DMS79 treated with DMSO at 0.1 percent for 48 hours (cell line): Measurements from ENCODE around the gene INAFM1.

Source experiments
- DNase-seq: peaks from one replicate; lab custom pipeline; 2025; lab: John Stamatoyannopoulos, UW

Gene INAFM1

DNA sequence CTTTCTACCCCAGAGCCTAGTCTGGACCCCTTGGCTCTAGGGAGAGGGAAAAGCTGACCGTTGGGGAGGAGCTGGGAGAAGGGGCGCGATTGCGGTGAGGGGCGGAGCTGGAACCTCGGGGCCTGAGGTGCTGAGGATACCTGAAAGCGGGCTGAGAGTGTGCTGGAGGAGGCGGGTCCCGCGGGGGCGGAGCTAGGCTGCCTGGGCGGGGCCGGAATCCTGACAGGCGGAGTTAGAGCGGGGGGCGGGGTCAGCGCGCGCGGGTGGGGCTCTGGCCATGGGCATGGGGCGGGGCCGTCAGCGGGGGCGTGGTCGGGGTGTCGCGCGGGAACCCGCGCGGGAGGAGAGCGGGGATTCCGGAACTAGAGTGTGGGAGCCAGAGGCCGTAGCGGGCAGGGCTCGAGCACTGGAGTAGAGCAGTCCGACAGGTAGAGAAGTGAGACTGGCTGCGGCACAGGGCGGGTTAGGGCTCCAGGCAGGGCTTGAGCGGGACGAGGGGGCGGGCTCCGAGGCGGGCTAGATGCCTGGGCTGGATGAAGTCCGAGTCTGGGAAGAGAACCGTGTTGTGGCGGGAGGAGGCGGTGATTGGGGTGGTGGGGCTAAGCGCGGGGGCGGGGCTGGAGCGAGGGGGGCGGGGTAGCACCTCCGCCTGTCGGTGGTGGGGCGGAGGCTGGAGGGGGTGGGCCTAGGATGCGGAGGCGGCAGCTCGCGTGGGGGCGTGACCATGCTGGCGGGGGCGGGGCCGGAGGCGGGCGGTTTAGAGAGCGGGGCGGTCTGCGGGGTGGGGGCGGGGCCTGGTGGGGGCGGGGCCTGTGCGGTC lies at the start of gene INAFM1:
Gene INAFM1, plus strand, starts transcription at position 815 of the 820 bp plus-strand sequence. CDS start 35 bp downstream, outside the sequence.
- DNase-seq: peak; percentile 87

DNA sequence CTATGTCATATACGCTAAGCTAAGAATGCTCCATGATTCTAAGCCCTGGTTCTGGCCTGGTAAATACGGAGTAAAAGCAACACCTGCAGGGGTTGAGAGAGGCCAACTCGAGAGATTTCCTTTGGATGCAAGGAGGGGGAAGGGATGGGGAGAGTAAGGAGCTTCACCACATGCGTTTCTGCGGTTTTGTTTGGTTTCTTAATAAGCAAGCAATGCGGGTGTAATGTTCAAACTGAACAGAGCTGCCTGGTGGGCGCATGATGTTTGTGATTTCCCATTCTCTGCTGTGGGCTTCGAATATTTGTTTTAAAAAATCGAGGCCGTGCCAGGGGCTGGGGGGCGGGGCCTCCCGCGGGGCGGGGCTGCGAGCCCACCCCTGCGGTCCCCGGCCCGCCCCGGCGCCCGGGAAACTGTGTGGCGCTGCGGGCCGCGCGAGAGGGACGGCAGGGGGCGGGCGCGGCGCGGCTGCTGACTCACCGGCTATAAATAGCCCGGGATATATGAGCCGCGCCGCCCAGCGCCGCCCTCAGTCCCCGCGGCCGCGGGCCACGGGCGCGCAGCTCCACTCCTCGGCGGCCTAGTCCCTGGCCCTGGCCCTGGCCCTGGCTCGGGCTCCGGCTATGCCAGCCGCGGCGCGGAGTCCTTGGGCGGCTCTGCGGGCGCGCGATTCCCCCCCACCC lies 48.8 kb upstream of the INAFM1 start:
- peak; percentile 79 for DNase-seq

DNA sequence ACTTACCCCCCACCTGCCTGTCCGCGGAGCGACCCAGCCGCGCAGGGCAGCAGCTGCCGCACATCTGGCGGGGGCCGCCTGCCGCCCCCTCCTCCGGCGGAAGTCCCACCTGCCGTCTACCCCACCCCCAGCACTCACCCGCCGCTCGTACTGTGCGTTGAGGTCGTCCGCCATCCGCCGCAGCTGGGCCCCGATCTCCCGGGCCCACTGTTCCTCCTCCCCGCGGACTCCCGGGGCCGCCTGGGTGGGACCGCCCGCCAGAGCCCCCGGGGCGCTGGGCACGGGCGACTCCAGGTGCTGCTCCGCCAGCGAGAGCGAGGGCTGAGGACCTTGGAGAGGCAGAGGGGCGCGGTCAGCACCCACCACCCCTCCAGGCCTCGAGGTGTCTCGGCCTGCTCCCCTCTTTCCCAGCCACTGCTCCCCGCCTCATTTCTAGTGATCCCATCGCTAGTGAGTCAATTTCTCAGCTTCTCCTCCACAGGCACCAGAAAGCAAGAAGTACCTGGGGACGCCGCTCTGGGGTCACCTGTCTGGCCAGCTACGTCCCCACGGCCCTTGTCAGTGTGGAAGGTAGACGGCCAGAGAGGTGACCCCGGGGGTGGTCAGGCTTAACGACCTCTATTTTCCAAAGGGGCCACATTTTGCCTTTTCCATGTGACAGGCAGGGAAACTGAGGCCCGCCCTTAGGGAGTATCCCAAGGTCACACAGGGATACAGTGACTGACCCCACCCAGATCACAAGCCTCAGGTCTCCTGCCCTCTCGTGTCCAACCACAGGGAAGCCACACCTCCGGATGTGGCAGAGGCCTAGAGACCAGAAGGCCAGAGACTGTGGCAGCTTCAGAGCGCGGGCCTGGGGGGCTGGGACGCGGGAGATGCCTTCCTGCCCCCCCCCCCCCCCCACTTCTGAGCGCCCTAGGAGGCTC lies 48.0 kb upstream of the INAFM1 start:
- peak; percentile 54 for DNase-seq

DNA sequence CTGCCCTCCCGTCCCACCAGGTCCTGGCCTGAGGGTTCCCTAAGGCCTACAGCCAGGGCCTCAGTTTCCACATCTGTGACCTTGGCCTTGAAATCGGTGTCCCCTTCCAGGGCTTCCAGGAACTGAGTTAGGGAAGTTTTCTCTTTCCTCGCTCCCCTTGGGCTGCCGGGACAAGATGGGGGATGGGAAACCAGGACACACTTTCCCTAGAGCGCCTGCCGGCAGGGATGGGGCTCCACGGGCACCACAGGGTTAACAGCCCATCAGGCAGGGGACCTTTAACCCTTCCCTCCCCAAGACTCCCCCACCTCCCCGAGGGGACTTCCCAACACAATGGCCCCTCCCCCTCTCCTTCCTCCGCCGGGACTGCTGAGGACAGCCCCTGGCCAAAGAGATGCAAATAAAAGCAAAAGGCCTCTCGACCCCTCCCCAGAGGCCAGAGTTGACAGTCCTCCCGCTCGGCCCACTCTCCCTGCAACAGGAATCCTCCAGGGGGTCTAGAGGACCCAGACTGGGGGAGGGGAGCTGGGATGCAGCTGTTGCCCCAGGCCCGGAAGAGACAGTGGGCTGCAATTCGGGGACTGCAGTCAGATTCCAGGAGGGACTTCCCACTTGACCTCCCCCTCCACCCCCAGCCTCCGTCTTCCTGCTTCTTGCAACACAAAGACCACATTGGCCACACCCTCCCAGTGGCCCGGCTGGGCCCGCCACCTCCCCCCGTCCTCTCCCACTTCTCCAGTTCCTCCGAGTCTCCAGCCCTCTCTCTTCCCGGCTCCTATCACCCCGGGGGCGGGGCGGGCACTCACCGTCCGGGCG lies 47.1 kb upstream of the INAFM1 start:
- peak; percentile 53 for DNase-seq

DNA sequence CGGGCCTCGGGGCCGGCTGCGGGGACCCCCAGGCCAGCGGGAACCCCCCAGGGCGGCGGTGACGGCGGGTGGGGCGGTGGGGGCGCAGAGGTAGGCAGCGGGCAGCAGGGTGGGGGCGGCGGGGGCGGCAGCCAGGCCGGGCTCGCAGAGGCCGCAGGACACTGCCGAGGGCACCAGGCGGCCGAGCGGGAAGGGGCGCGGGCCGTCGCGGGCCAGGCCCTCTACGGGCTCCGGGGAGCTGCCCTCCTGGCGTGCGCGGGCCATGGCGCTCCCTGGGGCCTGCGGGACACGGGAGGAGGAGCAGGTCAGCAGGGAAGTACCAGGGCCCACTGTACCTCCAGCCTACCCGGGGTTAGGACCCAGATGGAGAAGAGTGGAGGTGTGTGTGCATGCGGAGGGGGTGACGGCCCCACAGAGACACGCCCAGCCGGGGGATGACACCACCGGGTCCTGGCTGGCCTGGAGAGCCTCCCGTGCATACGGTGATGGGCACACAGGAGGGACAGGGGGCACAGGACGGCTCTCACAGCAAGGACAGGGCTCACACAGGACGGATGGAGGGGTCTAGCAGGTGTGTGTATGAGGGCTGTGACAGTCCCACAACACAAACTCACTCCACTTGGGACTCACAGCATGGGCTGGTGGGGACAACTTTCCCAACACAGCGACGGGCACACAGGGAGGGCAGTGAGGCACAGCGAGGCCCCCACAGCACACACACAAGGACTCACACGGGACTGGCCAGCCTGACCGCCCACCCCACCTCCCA lies 46.3 kb upstream of the INAFM1 start:
- DNase-seq: peak; percentile 11

DNA sequence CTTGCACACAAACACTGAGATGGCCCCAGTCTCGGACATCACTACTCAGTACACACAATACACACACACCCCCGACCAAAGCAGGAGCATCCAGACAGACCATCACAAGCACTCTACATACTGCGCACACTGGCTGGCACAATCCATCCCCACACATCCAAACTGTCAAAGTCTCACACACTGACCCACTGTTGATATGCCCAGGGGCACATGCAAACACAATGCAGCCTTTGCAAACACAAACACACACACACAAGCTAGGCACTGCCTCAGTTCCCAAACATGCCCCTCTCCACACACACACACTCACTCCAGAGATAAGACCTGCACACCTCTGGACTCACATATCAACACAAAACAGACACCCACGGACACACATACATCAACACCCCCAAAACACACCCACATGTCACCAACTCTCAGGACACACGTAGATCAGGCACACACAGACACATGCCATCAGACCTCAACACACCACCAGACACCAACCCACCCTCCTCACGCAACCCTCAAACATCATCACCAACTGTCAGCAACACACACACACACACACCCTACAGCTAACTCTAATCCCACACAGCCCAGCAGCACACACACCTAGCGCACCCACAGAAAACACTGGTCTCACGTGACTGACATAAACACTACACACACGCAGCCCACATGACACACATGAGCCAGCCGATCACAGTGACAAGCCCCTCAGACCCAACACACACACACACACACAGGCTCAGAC lies 45.6 kb upstream of the INAFM1 start:
- DNase-seq: no peak

DNA sequence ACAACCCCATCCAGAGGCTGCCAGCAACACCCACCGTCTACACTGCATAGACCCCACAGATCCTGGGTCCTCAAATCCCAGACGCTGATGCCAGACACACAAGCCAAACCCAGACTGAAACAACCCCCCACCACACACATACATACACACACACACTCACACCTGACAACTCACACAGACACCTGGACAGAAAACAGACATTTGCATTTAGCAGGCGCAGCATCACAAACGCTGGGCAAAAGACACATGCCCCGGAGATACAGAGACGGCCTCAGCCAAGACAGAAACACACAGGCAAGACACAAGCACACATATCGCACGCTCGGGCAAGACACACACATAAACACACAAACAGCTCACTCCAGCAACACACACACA lies 45.0 kb upstream of the INAFM1 start:
- peak; percentile 4 for DNase-seq

DNA sequence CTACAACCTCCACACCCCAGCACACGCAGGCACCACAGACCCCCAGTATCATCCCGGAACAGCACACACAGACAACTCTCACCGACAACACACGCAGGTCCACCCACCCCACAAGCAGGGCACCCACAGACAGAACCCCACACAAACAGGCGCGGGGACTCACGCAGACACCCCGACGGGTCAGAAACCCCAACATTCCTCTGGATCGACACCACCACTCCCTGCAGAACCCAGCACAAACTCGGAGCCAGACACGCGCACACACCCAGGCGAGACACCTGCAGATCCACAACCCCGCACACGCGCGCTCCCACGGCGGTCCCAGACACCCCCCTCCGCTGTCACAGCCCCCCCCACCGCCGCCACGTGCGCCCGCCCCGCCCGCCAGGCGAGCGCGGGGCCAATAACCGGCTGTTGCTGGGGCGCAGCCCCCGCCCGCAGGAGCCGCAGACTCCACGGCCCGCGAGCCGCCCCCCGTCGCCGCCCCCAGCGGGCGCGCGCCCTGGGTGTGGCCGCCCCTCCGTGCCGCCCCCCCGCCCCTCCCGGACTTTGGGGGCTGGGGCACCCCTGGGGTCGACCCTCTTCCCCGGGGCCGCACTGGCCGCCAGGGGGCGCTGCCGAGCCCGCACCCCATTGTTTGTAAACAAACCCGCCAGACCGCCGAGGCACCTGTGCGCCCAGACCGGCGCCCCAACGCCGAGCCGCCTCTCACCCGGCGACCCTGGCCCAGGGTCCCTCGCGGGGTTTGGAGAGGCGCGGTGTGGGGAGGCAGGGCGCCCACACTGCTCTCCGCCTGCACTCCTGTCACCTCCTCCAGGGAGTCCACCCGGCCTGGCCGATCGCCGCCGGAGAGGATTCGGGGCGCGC lies 44.4 kb upstream of the INAFM1 start:
- no peak for DNase-seq

DNA sequence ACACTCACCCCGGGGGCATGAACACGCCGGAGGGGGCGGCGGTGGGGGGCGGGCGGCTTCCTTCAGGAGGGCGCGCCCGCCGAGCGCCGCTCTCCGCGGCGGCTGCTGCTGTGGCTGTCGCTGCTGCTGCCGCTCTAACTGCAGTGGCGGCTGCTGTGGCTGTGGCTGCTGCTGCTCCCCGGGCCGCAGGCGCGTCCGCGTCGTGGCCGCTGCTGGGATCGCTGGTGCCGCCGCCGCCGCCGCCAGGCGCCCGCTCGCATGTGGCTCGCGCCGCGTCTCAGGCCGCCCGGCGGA lies 43.8 kb upstream of the INAFM1 start, which contains the start of gene BBC3:
Gene BBC3, minus strand, starts transcription at position 279 of the 294 bp plus-strand sequence. CDS start 2,768 bp downstream, outside the sequence.
- no peak for DNase-seq

DNA sequence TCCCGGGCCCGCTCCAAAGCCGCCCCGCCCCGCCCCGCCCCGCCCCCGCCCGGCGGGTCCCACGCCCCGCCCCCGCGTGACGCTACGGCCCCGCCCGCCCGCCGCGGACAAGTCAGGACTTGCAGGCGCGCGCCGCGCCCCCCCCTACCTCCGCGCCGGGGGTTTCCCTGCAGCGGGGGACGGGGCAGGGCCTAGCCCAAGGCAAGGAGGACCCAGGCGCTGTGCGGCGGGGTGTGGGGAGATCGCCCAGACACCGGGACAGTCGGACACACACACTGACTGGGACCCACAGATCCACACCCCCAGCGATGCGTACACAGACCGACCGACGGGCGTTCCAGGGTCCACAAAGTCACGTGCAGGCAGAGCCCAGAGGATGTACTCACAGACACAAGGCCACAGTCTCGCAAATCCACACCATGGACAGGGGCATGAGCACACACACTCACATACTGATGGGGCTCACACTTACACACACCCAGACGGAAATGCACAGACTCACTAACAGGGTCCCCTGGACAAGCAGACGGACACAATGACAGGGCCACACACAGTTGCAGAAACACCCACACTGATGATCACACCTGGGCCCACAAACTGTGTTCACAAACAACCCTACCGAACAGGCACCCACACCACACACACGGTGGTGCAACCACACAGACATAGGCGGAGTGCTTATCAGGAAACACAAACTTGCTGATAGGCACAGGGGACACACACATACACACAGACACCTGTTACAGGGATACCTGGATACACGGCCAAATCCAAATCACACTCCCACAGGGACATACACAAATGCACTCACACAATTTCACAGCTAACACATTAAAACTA lies 43.2 kb upstream of the INAFM1 start:
- DNase-seq: peak; percentile 22

DNA sequence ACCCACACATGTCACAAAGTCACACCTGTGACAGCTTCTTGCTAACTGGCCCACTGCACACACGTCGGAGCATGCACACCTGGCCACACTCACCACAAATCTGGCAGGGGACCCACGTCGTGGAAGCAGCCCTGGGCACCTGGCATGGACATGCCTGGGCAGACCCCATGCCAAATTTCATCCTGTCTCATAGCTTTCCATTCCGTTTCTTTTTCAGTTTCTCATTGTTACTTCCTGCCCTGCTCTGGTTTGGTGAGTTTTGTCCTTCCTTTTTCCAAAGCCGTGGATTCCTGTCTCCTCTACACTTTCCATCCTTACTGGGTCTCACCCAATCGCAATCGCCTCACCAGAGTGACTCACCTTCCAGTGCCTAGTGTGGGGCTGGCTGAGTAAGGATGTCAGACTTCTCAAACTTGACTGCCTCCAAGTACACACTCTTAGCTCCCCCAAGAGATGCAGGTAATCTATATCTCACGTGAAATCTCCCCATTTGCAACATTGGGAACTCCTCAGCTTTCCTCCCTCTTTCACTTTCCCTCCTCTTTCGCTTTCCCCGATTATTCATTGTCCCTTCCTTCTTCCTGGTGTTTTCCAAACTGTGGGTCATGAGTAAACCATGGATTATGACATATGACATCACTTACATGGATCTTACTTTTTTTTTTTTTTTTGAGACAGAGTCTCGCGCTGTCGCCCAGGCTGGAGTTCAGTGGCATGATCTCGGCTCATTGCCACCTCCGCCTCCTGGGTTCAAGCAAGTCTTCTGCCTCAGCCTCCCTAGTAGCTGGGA lies 42.1 kb upstream of the INAFM1 start:
- DNase-seq: peak; percentile 15

DNA sequence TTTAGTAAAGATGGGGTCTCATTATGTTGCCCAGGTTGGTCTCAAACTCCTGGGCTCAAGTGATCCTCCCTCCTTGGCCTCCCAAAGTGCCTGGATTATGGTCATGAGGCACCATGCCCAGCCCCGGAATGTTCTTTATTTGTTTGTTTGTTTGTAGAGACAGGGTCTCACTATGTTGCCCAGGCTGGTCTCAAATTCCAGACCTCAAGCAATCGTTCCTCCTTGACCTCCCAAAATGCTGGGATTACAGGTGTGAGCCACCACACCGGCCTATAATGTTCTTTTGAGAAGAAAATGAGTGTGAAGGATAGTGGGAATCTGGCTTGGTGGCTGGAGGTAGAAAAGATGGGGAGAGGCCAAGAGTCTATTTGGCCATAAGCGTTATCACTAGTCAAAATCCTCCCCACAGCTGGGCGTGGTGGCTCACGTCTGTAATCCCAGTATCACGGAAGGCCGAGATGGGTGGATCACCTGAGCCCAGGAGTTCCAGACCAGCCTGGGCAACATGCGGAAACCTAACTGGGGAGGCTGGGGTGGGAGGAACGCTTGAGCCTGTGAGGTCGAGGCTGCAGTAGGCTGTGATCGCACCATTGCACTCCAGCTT lies 38.5 kb upstream of the INAFM1 start:
- DNase-seq: no peak

DNA sequence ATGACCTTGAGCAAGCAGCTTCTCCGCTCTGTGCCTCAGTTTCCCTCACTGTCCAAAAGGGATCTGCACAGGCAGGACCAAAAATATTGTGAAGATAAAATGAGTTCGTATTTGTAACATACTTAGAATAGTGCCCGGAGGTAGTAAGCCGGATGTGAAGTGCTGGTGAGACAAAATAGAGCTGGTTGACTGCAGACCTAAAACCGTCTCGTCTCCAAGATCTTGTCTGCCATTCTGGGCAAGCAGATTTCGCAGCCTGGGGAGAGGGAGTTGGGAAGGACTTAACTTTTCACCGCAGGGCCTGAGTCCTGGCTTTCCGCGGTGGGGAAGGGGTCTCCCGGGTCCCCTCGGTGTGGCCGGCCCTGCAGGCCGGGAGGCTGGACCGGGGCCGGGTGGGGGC lies 35.5 kb upstream of the INAFM1 start:
- no peak for DNase-seq

DNA sequence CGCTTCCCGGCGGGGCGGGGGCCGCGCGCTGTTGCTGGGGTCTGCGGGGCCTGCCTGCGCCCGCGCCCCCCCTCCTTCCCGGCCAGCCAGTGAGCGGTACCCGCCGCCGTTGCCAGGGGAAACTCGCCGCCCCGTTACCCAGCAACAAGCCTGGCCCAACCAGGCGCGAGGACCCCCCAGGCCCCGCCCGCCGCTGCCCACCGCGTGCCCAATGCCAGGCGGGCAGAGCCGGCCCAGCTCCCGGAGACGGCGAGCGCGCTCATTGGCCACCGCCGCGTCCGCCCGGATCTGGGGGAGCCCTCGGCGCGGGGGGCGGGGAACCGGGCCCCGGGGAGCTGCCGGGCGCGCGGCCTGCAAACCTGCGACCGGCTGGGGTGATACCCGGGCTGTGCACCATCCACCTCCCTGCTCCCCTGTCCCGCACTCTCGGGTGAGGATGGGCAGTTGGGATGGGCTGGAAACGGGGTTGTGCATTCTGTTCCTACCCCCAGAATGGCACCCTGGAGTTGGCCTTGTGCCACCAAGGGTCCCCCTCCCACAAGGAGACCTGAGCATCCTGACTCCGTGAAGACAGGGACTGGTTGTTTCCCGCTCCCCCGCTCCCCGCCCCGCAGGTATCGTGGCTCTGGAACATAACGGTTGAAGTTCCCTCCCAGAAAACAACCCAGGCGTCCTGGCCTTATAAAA lies 34.9 kb upstream of the INAFM1 start:
- peak; percentile 55 for DNase-seq

DNA sequence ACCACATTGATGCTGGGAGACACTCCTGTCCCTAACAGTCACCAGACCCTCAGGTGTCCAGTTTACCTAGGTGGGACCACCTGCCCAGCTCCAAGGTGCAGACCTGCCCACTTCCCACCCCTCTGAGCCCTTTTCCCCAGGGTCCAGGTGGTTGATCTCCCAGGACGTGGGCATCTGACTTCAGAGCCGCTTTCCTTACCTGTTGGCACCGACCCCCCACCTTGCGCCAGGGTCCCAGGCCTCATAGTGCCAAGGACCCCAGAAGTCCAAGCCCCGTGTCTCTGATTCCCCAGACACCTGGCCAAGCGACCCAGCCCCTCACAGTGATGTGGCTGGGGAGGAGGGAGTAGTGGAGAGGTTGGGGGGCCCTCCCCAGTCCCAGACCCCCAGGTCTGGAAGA lies 34.1 kb upstream of the INAFM1 start:
- DNase-seq: no peak
